Right lobe of liver (tissue), 6 donors: ENCODE results near the gene AMHR2. TPM values are rescaled to one million over a fixed set of nuclear protein-coding genes. Genes with fewer than 3 reads are reported as not detected.
"Not testable (repeated sequence)": the region's sequence is repeated elsewhere in the genome, so short reads cannot be mapped to it uniquely, and the experiment has no call there.

Source experiments
- ATAC-seq, 4 donors: fragments of 200-7000 bp; cut with Tn5 transposase; one replicate each; pipeline ENCODE4 v1.9.1; 2020; ENCODE audit warnings: mild to moderate bottlenecking in 4 of 4, moderate library complexity in 4 of 4
- DNase-seq, 3 donors: peaks; one replicate each; pipeline ENCODE4 v3.0.0-alpha.2; 2020
- H3K27ac ChIP-seq, 3 donors: fragments of 200-600 bp; one replicate each; pipeline ENCODE4 v1.8.0; 2022
- H3K27me3 ChIP-seq, 2 donors: fragments of 200-600 bp; one replicate each; pipeline ENCODE4 v1.8.0; 2022
- H3K36me3 ChIP-seq, 4 donors: fragments of 200-600 bp; sonication (generic) in 1 of 4; one replicate each; pipeline versions ENCODE4 v1.5.1 to v1.8.0; 2017 to 2022; ENCODE audit warnings: control low read depth in 1 of 4
- H3K4me1 ChIP-seq, 4 donors: fragments of 200-600 bp; sonication (generic) in 1 of 4; one replicate each; pipeline versions ENCODE4 v1.5.1 to v1.8.0; 2017 to 2022; ENCODE audit warnings: control low read depth in 1 of 4
- H3K4me3 ChIP-seq, 3 donors: fragments of 200-600 bp; one replicate each; pipeline ENCODE4 v1.8.0; 2022
- H3K9me3 ChIP-seq, 4 donors: fragments of 200-600 bp; sonication (generic) in 1 of 4; one replicate each; pipeline versions ENCODE4 v1.5.1 to v1.8.0; 2017 to 2022; ENCODE audit warnings: control low read depth in 1 of 4
- CTCF ChIP-seq, 4 donors: fragments of 200-600 bp in 3 of 4; fragments of 450-650 bp in 1 of 4; IDR thresholded peaks; one replicate each; pipeline versions ENCODE4 v1.5.1 to v1.8.0; 2016 to 2022; ENCODE audit warnings: antibody characterized with exemption in 4 of 4, mild to moderate bottlenecking in 2 of 4
- POLR2A ChIP-seq: fragments of 450-650 bp; IDR thresholded peaks from one replicate; pipeline ENCODE4 v1.6.1; 2017; ENCODE audit warnings: antibody characterized with exemption, mild to moderate bottlenecking
- WGBS: methylation state at CpG from one replicate; pipeline ENCODE4 v1.1.6; 2018; ENCODE audit warnings: low coverage, low lambda C conversion rate; ENCODE audit not compliant: insufficient coverage; ENCODE audit errors: missing lambda C conversion rate; 5-methylcytosine and 5-hydroxymethylcytosine counted together
- intact Hi-C, 2 donors: fragments of 100-400 bp; cut with DNase I; formaldehyde crosslinking; loops; one replicate each; pipeline versions ENCODE4 v1.11.2 to v1.14.1; 2022
- total RNA-seq, 6 experiments: library from RNA; depleted of rRNA in 2 of 6; stranded (reverse); fragments of >200 nt in 2 of 6; fragmentation: NEBNext Ultra II Directional in 3 of 6; extraction: Animal tissue kit (Norgen Biotek cat#: 25700) in 3 of 6; gene quantifications; one replicate each; pipeline versions ENCODE4 v1.1.0 to v1.2.4, GENCODE V29; 2016 to 2023
- donor health status: DM: no; HTN: yes; CAD: no.
- donor health status: DM: no; HTN: no; CAD: no.
- donor health status: DM: no; HTN: no; CAD: no.
- donor health status: DM: no; HTN: yes; CAD: no.
- donor health status: DM: no; HTN: yes; CAD: no.

AMHR2 gene
- total RNA-seq, 6 experiments from 2014 or later, result 0.09 to 0.74 (median 0.48) TPM

GRCh38 chr12:53419756-53420155 lies 3.9 kb upstream of the AMHR2 start:
- Histone ChIP-seq H3K9me3 (no peaks in the 10 kb centered on the region), H3K4me1 (peaks cover 0 to 5% (median 1%) of the 10 kb centered on the region in 4 donors), H3K27ac (no peak overlapping the region), H3K4me3 (no peak overlapping the region), H3K27me3 (no peaks in the 10 kb centered on the region), H3K36me3 (no peaks in the 10 kb centered on the region)
- ATAC-seq (no peak), DNase-seq (no peak)
- TF ChIP-seq POLR2A, result no peak
- no peak for TF ChIP-seq CTCF (IDR thresholded peaks at IDR 0.05)
- intact Hi-C loops, result loop anchor here (2.0 to 5.0 kb wide), 2 partner anchors 62 to 67 kb away; no protein-coding TSS in a partner anchor
- 83% methylated on average over 1 of the region's 2 CpGs for WGBS

DNA sequence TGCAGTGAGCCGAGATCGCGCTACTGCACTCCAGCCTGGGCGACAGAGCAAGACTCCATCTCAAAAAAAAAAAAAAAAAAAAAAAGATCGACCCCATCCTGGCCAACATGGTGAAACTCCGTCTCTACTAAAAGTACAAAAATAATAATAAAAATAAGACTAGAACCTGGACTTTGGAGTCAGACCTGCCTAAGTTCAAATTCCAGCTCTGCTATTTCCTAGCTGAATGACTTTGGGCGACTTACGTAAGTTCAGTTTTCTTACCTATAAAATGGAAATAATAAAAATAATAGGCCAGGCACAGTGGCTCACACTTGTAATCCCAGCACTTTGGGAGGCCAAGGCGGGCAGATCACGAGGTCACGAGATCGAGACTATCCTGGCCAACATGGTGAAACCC lies 1.4 kb upstream of the AMHR2 start:
- H3K4me3 ChIP-seq, ATAC-seq, H3K9me3 ChIP-seq, H3K27ac ChIP-seq, H3K36me3 ChIP-seq, H3K27me3 ChIP-seq, DNase-seq, H3K4me1 ChIP-seq: not testable (repeated sequence)
- intact Hi-C loops, result loop anchor here in 1 of 2 donors (5.0 kb wide), 1 partner anchor 65 kb away; no protein-coding TSS in a partner anchor
- WGBS, result 71% methylated on average over 6 of the region's 12 CpGs

- Histone ChIP-seq H3K27ac (peak overlapping the region in 1 of 3 donors; percentile 16), H3K27me3 (no peaks in the 10 kb centered on the region), H3K4me3 (no peak overlapping the region), H3K4me1 (peaks cover 0 to 2% (median 0%) of the 10 kb centered on the region in 4 donors), H3K36me3 (no peaks in the 10 kb centered on the region), H3K9me3 (no peaks in the 10 kb centered on the region)
- 62% methylated on average over 6 of the region's 9 CpGs for WGBS
- no peak for TF ChIP-seq CTCF (IDR thresholded peaks at IDR 0.05)
- no peak for TF ChIP-seq POLR2A
- intact Hi-C loops, result loop anchor here in 1 of 2 donors (5.0 kb wide), 2 partner anchors 68 to 78 kb away; no protein-coding TSS in a partner anchor
- ATAC-seq (peak; percentile 27 to 56 (median 43)), DNase-seq (no peak)
Measured at GRCh38 chr12:53424626-53425514, 1.2 kb downstream of the AMHR2 start.

DNA sequence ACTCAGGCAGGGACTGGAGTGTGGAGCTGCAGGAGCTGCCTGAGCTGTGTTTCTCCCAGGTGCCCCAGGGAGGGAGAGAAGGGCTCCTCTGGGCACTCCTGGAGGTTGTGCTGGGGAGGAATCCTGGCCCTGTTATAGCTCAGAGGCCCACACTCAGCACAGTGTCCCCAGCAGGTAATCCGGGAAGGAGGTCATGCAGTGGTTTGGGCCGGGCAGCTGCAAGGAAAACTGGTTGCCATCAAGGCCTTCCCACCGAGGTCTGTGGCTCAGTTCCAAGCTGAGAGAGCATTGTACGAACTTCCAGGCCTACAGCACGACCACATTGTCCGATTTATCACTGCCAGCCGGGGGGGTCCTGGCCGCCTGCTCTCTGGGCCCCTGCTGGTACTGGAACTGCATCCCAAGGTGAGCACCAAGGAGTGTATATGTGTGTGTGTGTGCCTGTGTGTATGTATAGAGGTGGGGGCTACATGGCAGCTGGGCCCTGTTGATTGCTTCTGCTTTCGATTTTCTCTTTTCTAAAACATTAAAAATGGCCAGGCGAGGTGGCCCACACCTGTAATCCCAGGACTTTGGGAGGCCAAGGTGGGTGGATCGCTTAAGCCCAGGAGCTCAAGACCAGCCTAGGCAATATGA lies 2.0 kb downstream of the AMHR2 start:
- H3K4me3 ChIP-seq, result no peak overlapping the region
- 75% methylated on average over 3 of the region's 11 CpGs for WGBS
- peaks cover 0 to 2% (median 0%) of the 10 kb centered on the region in 4 donors for H3K4me1 ChIP-seq
- ATAC-seq (peak in 1 of 4 donors; percentile 2), DNase-seq (peak in 1 of 3 donors; percentile 35)
- TF ChIP-seq POLR2A (no peak), CTCF (IDR thresholded peaks at IDR 0.05) (no peak)
- no peaks in the 10 kb centered on the region for H3K27me3 ChIP-seq
- no peaks in the 10 kb centered on the region for H3K9me3 ChIP-seq
- intact Hi-C loops, result loop anchor here in 1 of 2 donors (5.0 kb wide), 1 partner anchor 78 kb away; no protein-coding TSS in a partner anchor
- H3K36me3 ChIP-seq, result no peaks in the 10 kb centered on the region
- peak overlapping the region in 1 of 3 donors; percentile 16 for H3K27ac ChIP-seq
